ENCODE data around the gene BCAS3.
"Not testable (repeated sequence)": the region's sequence is repeated elsewhere in the genome, so short reads cannot be mapped to it uniquely, and the experiment has no call there.

BCAS3 gene

GRCh38 chr17:61239953-61240352, 562.3 kb downstream of the BCAS3 start:
- DNase-seq: no peak

GRCh38 chr17:61240851-61241468, 563.3 kb downstream of the BCAS3 start:
- DNase-seq: no peak

- not testable (repeated sequence) for DNase-seq
These were observed 567.3 kb downstream of the BCAS3 start for GRCh38 chr17:61244988-61245387.

GRCh38 chr17:61245706-61246135, 568.1 kb downstream of the BCAS3 start:
- DNase-seq: no peak

GRCh38 chr17:61247439-61247838, 569.8 kb downstream of the BCAS3 start:
- no peak for DNase-seq

GRCh38 chr17:61248399-61248798, 570.7 kb downstream of the BCAS3 start:
- no peak for DNase-seq

- no peak for DNase-seq
These were observed 572.1 kb downstream of the BCAS3 start for GRCh38 chr17:61249649-61250299.

- no peak for DNase-seq
These were observed 572.8 kb downstream of the BCAS3 start for GRCh38 chr17:61250335-61250890.

- DNase-seq: no peak
These were observed 574.6 kb downstream of the BCAS3 start for GRCh38 chr17:61251939-61252865.

- no peak for DNase-seq
These were observed 575.7 kb downstream of the BCAS3 start for GRCh38 chr17:61253362-61253761.

GRCh38 chr17:61253937-61254574, 576.4 kb downstream of the BCAS3 start:
- no peak for DNase-seq

- no peak for DNase-seq
These were observed 577.3 kb downstream of the BCAS3 start for GRCh38 chr17:61254904-61255303.

GRCh38 chr17:61255647-61256046, 578.0 kb downstream of the BCAS3 start:
- DNase-seq: no peak

- DNase-seq: no peak
These were observed 581.7 kb downstream of the BCAS3 start for GRCh38 chr17:61259360-61259759.

GRCh38 chr17:61260071-61260797, 582.6 kb downstream of the BCAS3 start:
- DNase-seq: no peak

- DNase-seq: no peak
These were observed 583.5 kb downstream of the BCAS3 start for GRCh38 chr17:61261001-61261637.

GRCh38 chr17:61265397-61265796, 587.7 kb downstream of the BCAS3 start:
- DNase-seq: no peak

GRCh38 chr17:61267847-61268246, 590.2 kb downstream of the BCAS3 start:
- no peak for DNase-seq

- DNase-seq: no peak
These were observed 597.7 kb downstream of the BCAS3 start for GRCh38 chr17:61275395-61275794.

- DNase-seq: no peak
These were observed 599.2 kb downstream of the BCAS3 start for GRCh38 chr17:61276806-61277205.

- DNase-seq: no peak
These were observed 602.0 kb downstream of the BCAS3 start for GRCh38 chr17:61279476-61280145.
